G401 (cell line): ENCODE measurements around the gene CCDC69. TPM values are rescaled to one million over a fixed set of nuclear protein-coding genes. Genes with fewer than 3 reads are reported as not detected.
"Not testable (repeated sequence)": the region's sequence is repeated elsewhere in the genome, so short reads cannot be mapped to it uniquely, and the experiment has no call there.

Experiments used
- DNase-seq: peaks from one replicate; pipeline ENCODE4 v3.0.0-alpha.2; 2015; ENCODE audit warnings: low spot score
- in situ Hi-C: cut with HindIII; loops from 2 replicates; pipeline ENCODE4 v1.10.0; 2016; ENCODE audit warnings: low sequenced_read_pairs, mixed read lengths
- total RNA-seq: library from RNA; depleted of rRNA; stranded (reverse); fragments of >200 nt; shearing (Covaris generic); gene quantifications from 2 replicates; pipeline ENCODE4 v1.2.3, GENCODE V29; 2014

CCDC69 gene
- total RNA-seq, 1 experiment from 2014 or later, result 3.9 TPM

GRCh38 chr5:151200913-151201595 is 22.8 kb downstream of the CCDC69 start:
- in situ Hi-C loops, result no loop called here
- no peak for DNase-seq

- in situ Hi-C loops, result no loop called here
- DNase-seq, result no peak
Observed at GRCh38 chr5:151199581-151200185, 24.2 kb downstream of the CCDC69 start.

- in situ Hi-C loops, result no loop called here
- no peak for DNase-seq
Observed at GRCh38 chr5:151198861-151199260, 25.0 kb downstream of the CCDC69 start.

GRCh38 chr5:151197291-151197600 is 26.6 kb downstream of the CCDC69 start:
- not testable (repeated sequence) for DNase-seq

DNA sequence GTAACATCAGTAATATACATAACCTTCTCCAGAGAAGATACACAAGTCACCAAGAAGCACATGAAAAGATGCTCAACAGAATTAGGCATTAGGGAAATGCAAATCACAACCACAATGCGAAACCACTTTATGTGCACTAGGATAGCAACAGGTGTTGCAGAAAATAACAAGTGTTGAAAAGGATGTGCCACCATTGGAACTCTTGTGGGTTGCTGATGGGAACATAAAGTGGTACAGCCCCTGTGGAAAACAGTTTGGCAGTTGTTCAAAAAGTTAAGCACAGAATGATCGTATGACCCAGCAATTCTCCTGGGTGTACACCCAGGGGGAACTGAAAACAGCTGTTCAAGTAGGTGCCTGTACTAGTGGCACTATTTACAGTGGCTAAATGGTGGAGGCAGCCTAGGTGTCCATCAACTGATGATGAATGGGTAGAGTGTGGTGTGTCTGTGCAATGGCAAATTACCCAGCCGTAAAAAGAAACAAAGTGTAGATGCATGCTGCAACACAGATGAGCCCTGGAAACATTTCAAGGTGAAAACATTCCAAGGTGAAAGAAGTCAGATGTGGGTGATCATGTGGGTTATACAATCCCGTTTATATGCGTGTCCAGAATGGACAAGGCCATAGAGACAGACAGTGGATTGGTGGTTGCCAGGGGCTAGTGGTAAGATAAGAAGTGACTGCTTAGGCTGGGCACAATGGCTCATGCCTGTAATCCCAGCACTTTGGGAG is 27.2 kb downstream of the CCDC69 start:
- no peak for DNase-seq
- in situ Hi-C loops, result no loop called here

More at GRCh38 chr5:151197291-151197600, 26.6 kb downstream of the CCDC69 start:
- in situ Hi-C loops, result not testable (repeated sequence)

DNA sequence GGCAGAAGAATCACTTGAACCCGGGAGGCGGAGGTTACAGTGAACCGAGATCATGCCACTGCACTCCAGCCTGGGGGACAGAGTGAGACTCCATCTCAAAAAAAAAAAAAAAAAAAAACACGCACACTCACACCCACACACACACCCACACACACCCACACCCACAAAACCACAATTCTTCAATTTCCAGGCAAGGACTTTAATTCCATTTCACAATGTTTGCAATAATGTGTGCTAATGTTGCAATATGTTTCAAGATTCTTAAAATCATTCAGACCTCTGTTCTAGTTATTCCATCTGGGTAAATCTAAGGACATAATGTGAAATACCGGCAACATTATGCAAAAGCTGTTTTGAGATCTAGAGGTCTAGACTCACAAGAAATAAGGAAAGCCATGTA is 28.3 kb downstream of the CCDC69 start:
- in situ Hi-C loops, result no loop called here
- DNase-seq, result no peak

DNA sequence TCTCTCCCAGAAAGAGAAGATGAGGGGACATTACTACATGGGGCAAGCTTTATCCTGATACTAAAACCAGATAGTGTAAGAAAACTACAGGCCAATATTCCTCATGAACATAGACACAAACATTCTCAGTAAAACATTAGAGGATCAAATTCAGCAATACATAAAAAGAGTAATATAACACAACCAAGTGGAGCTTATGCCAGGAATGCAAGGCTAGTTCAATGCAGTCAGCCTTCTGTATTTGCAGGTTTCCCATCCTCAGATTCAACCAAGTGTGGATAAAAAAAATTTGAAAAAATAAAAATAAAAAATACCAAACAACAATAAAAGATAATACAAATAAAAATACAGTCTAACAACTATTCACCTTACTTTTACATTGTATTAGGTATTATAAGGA is 31.3 kb downstream of the CCDC69 start:
- in situ Hi-C loops, result no loop called here
- no peak for DNase-seq

DNA sequence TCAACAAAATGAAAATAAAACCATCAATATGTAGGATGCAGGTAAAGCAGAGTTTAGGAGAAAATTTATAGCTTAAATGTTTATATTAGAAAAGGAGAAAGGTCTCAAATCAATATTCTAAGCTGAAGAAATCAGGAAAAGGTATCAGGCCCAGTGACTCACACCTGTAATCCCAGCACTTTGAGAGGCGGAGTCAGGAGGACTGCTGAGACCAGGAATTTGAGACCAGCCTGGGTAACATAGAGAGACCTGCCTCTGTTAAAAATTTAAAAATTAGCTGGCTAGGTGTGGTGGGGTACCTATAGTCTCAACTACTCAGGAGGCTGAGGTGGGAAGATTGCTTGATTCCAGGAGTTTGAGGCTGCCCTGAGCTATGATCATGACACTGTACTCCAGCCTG is 32.2 kb downstream of the CCDC69 start:
- in situ Hi-C loops, result no loop called here
- DNase-seq, result no peak

DNA sequence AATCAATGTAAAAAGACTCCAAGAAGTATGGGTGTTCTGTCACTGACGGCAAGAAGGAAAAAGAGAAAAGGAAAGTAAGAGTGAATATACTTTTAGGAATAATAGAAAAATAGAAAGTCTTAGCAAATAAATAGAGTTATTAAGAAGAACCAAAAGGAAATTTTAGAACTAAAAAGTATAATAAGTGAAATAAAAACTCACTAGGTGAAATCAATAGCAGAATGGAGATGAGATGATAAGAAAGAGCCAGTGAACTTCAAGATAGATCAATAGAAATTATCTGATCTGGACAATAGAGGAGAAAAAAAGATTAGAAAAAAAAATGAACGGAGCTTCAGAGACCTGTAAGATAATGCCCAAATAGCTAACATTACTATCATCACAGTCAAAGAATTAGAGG is 34.7 kb downstream of the CCDC69 start:
- DNase-seq, result no peak
- in situ Hi-C loops, result no loop called here

- no peak for DNase-seq
- in situ Hi-C loops, result no loop called here
Observed at GRCh38 chr5:151186538-151186937, 37.4 kb downstream of the CCDC69 start.

GRCh38 chr5:151186052-151186451 is 37.8 kb downstream of the CCDC69 start:
- DNase-seq, result no peak
- in situ Hi-C loops, result no loop called here

DNA sequence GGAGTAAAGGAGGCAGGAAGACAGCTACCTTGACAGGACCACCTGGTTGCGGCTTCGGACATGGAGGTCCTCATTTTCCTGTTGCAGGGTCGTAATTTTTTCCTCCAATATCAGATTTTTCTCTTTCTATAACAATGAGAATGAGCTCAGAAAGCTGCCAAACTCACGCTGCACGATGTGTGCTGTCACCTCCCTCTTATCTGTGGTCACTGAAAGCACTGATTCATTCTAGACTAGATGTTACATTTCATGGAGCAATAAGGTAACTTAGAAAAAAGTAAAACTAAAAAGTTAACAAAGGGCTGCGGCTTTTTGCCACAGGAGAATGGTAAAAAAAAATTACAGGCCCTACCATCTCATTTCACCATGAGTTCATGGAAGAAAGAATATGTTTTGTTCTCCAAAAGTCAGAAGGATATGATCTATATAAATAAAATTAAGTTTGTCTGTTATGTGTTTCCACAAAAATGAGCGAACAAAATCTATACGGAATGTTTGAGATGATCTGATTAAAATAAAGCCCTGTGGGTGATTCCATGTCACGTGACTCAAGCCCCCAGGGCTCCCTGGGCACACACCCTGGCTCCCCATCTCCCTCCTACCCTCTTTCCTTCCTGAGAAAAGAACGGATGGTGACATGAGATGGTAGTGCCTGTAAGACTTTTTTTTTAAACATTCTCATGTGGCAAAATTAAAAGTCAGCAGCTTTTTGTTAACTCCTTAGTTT is 39.4 kb downstream of the CCDC69 start:
- no peak for DNase-seq
- in situ Hi-C loops, result no loop called here

- in situ Hi-C loops, result no loop called here
- no peak for DNase-seq
Observed at GRCh38 chr5:151183456-151184245, 40.2 kb downstream of the CCDC69 start.

DNA sequence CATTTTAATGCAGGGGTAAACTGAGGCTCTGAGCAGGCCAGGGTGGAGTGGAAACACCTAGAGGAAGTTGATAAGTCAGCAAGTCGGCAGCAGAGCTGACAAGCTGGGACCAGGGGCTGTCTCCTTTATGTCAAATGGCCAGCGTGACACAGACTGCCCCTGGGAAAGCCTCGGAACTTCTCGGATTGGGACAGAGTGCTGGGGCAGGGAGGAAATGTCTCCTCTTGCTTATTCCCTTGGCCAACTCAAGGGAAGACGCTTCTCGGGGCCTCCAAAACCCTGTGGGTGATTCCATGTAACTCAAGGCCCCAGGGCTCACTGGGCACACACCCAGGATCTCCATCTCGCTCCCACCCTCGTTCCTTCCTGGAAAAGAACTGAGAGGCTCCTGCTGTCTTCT is 40.9 kb downstream of the CCDC69 start:
- DNase-seq, result no peak
- in situ Hi-C loops, result no loop called here

GRCh38 chr5:151182524-151182900 is 41.4 kb downstream of the CCDC69 start:
- DNase-seq, result no peak
- in situ Hi-C loops, result no loop called here

GRCh38 chr5:151181818-151182523 is 41.9 kb downstream of the CCDC69 start:
- DNase-seq, result no peak
- in situ Hi-C loops, result no loop called here

GRCh38 chr5:151180291-151180690 is 43.6 kb downstream of the CCDC69 start:
- no peak for DNase-seq
- in situ Hi-C loops, result no loop called here

DNA sequence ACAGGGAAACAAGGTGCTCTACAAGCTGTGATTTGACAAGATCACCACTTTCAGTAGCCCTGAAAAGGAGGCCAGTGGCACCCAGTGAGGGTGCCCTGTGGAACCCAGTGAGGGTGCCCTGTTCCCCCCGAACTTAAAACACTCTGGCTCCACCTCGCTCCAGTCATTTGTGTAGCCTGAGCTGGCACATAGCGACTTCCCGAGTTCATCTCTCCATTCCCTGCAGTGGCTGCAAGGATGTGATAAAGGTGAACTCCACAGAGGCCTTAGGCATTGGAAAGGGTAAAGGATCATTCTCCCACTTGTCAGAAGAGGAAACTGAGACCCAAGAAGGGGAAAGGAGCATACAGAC is 44.4 kb downstream of the CCDC69 start:
- no peak for DNase-seq
- in situ Hi-C loops, result no loop called here
